B cell (primary cell): ENCODE data around the gene BTRC. TPM values are rescaled to one million over a fixed set of nuclear protein-coding genes. Genes with fewer than 3 reads are reported as not detected.

Source experiments
- ATAC-seq: fragments of 200-7000 bp; cut with Tn5 transposase; one replicate; pipeline ENCODE4 v1.10.0; 2021; ENCODE audit warnings: low read depth, mild to moderate bottlenecking, moderate number of reproducible peaks, moderate library complexity
- CTCF ChIA-PET: fragments of 350-600 bp; sonication (Branson Sonifier 250); formaldehyde crosslinking; loops from one replicate; lab custom pipeline; 2021; ENCODE audit warnings: antibody characterized with exemption, inconsistent platforms; lab: Charles Lee
- POLR2A ChIA-PET: fragments of 350-600 bp; sonication (Branson Sonifier 250); formaldehyde crosslinking; loops from one replicate; lab custom pipeline; 2021; ENCODE audit warnings: antibody characterized with exemption; lab: Charles Lee
- DNase-seq: peaks from one replicate; pipeline ENCODE4 v3.0.0; 2013
- H2AFZ ChIP-seq: 2 replicates; pipeline ENCODE4 v1.6.1; 2012; ENCODE audit warnings: mild to moderate bottlenecking, low read depth, low read length; ENCODE audit not compliant: insufficient read depth, poor library complexity, severe bottlenecking
- H3K27ac ChIP-seq, 2 donors: 1 replicate in 1 of 2; 2 replicates in 1 of 2; pipeline ENCODE4 v1.5.1; 2012 to 2013; ENCODE audit warnings: low read length in 2 of 2, mild to moderate bottlenecking in 2 of 2, moderate library complexity in 1 of 2
- H3K27me3 ChIP-seq, 4 experiments: fragments of 200-600 bp in 1 of 4; sonication (generic) in 1 of 4; replicated peaks in 1 of 4; 1 replicate in 2 of 4; 2 replicates in 2 of 4; pipeline versions ENCODE4 v1.6.1 to v1.7.0; 2013 to 2016; ENCODE audit warnings: low read length in 3 of 4, mild to moderate bottlenecking in 2 of 4, mixed read lengths in 1 of 4, moderate library complexity in 1 of 4; ENCODE audit not compliant: insufficient read depth in 4 of 4, control insufficient read depth in 3 of 4; ENCODE audit errors: control extremely low read depth in 1 of 4
- H3K36me3 ChIP-seq, 2 experiments: replicated peaks in 1 of 2; 1 replicate in 1 of 2; 2 replicates in 1 of 2; pipeline versions ENCODE4 v1.6.1 to v1.7.1; 2013; ENCODE audit warnings: low read length in 1 of 2; ENCODE audit not compliant: insufficient read depth in 2 of 2, control insufficient read depth in 1 of 2; ENCODE audit errors: control extremely low read depth in 1 of 2, extremely low read depth in 1 of 2
- H3K4me1 ChIP-seq, 2 donors: fragments of 200-600 bp in 1 of 2; sonication (generic) in 1 of 2; 1 replicate in 1 of 2; 2 replicates in 1 of 2; pipeline versions ENCODE4 v1.5.1 to v1.6.1; 2013 to 2017; ENCODE audit warnings: low read length in 2 of 2; ENCODE audit not compliant: control insufficient read depth in 2 of 2, insufficient read depth in 2 of 2
- H3K4me2 ChIP-seq: replicated peaks from 2 replicates; pipeline ENCODE3; 2012; ENCODE audit warnings: mild to moderate bottlenecking, low read depth, low read length; ENCODE audit not compliant: poor library complexity, severe bottlenecking
- H3K4me3 ChIP-seq, 5 experiments: fragments of 200-600 bp in 1 of 5; sonication (generic) in 1 of 5; 1 replicate in 3 of 5; 2 replicates in 2 of 5; pipeline versions ENCODE4 v1.5.1 to v1.7.0; 2011 to 2016; ENCODE audit warnings: low read length in 4 of 5, mild to moderate bottlenecking in 4 of 5, low read depth in 2 of 5, control low read depth in 1 of 5, moderate library complexity in 1 of 5; ENCODE audit not compliant: insufficient read depth in 1 of 5; ENCODE audit errors: control extremely low read depth in 1 of 5, extremely low read depth in 1 of 5
- H3K79me2 ChIP-seq: fragments of 200-600 bp; sonication (generic); one replicate; pipeline ENCODE4 v1.6.0; 2016; ENCODE audit warnings: low read length; ENCODE audit not compliant: control insufficient read depth, insufficient read depth
- H3K9ac ChIP-seq: fragments of 200-600 bp; sonication (generic); 2 replicates; pipeline ENCODE4 v1.6.1; 2017; ENCODE audit warnings: mild to moderate bottlenecking, low read length, moderate library complexity
- H3K9me3 ChIP-seq, 3 donors: one replicate each; pipeline versions ENCODE4 v1.6.1 to v1.7.1; 2013; ENCODE audit warnings: low read length in 2 of 3; ENCODE audit not compliant: control insufficient read depth in 2 of 3, insufficient read depth in 1 of 3; ENCODE audit errors: control extremely low read depth in 1 of 3
- H4K20me1 ChIP-seq: 2 replicates; pipeline ENCODE4 v1.6.0; 2012; ENCODE audit warnings: mild to moderate bottlenecking, low read length; ENCODE audit not compliant: insufficient read depth, control insufficient read depth, poor library complexity, severe bottlenecking
- H3K27ac Mint-ChIP-seq: one replicate; pipeline ENCODE4 v1.8.0; 2021; ENCODE audit warnings: mixed read lengths
- H3K27me3 Mint-ChIP-seq: one replicate; pipeline ENCODE4 v1.8.0; 2021; ENCODE audit warnings: mixed read lengths
- H3K4me1 Mint-ChIP-seq: one replicate; pipeline ENCODE4 v1.8.0; 2021; ENCODE audit warnings: mixed read lengths
- H3K4me3 Mint-ChIP-seq: one replicate; pipeline ENCODE4 v1.8.0; 2021; ENCODE audit warnings: mixed read lengths
- H3K9me3 Mint-ChIP-seq: one replicate; pipeline ENCODE4 v1.8.0; 2022; ENCODE audit warnings: mixed read lengths; ENCODE audit not compliant: insufficient read depth
- CTCF ChIP-seq: fragments of 200-600 bp; IDR thresholded peaks from one replicate; pipeline ENCODE4 v1.8.0; 2022; ENCODE audit warnings: antibody characterized with exemption, mild to moderate bottlenecking
- EZH2 ChIP-seq: IDR thresholded peaks from 2 replicates; pipeline ENCODE4 v1.6.1; 2012; ENCODE audit warnings: borderline replicate concordance, low read depth, mild to moderate bottlenecking, moderate library complexity, low read length; ENCODE audit not compliant: insufficient read depth, poor library complexity, severe bottlenecking
- WGBS: methylation state at CpG from one replicate; pipeline ENCODE4 v1.1.5; 2013; ENCODE audit warnings: missing lambda C conversion rate; ENCODE audit not compliant: insufficient coverage; 5-methylcytosine and 5-hydroxymethylcytosine counted together
- intact Hi-C: fragments of 100-400 bp; cut with micrococcal nuclease; formaldehyde crosslinking; loops from one replicate; pipeline ENCODE4 v1.10.0; 2022
- polyA plus RNA-seq: library from polyadenylated mRNA; depleted of rRNA; stranded (reverse); fragments of >200 nt; gene quantifications from 2 replicates; pipeline ENCODE4 v1.2.3, GENCODE V29; 2012
- total RNA-seq, 2 donors: library from RNA; stranded (reverse); fragments of 120-200 nt in 1 of 2; gene quantifications; 1 replicate in 1 of 2; 2 replicates in 1 of 2; pipeline versions ENCODE4 v1.2.3 to v1.2.4, GENCODE V29; 2013 to 2022

The BTRC gene
- total and polyA plus RNA-seq, 2 donors (not counting 1 experiment from before 2014, with no cell fraction given), result 4.3 to 21.9 TPM

DNA sequence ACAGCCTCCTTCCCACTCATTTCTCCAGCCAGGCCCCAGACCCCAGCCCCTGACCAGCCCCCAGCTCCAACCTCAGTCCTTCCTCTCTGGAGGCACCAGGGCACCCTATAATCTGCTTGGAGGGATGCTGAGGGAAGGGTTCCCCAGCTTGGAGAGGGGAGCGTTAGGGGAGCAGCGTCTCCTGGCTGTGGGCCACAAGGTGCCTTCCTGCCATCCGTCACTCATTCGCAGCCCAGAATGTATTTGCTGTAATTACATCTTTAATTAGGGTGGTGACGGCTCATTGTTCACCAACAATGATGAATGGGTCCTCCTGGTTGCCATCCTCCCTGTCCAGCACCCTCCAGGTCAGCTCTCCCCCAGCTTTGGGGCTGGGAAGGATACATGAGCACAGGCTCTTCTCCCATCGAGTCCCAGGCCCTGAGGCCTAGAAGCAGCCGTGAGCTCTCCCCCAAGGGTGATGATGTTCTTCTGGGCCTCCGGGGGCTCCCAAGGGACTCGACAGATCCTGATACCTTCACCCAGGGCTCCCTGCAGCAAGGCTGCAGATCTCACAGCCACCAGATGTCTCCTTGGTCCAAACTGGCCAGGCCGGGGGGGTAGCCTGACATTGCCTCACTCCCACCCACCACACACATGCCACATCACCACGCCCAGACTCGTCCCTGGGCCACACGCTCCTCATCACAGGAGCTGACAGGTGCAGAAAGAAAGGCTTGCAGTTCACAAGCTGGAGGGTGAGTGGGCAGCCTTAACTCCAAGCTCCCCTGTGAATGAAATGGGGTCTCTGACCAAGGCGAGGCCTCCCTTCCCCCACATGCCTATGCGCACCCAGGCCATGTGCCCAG is 207.3 kb downstream of the BTRC start:
- H3K4me1 Mint-ChIP-seq, result peaks cover 5% of the 10 kb centered on the region
- H3K4me3 Mint-ChIP-seq, result no peak overlapping the region
- no peak overlapping the region for H3K27ac Mint-ChIP-seq
- H2AFZ ChIP-seq, result no peak overlapping the region
- no peaks in the 10 kb centered on the region for H3K36me3 ChIP-seq
- H3K4me1 ChIP-seq, result peaks cover 0 to under 1% of the 10 kb centered on the region in 2 donors
- no peak overlapping the region for H3K9ac ChIP-seq
- peaks cover 29% of the 10 kb centered on the region for H3K27me3 Mint-ChIP-seq
- H3K9me3 ChIP-seq, result no peaks in the 10 kb centered on the region
- H3K4me3 ChIP-seq, result no peak overlapping the region
- no peak overlapping the region for H3K4me2 ChIP-seq
- H3K79me2 ChIP-seq, result no peaks in the 10 kb centered on the region
- H4K20me1 ChIP-seq, result no peaks in the 10 kb centered on the region
- H3K27ac ChIP-seq, result no peak overlapping the region
- peaks cover 0 to 16% (median 6%) of the 10 kb centered on the region in 4 experiments for H3K27me3 ChIP-seq
- intact Hi-C loops, result no loop called here
- DNase-seq, result no peak
- 88% methylated on average over 12 of the region's 15 CpGs for WGBS
- TF ChIP-seq EZH2 (no peak), CTCF (no peak)
- ChIA-PET CTCF (interaction anchor here (1.7 kb wide), 1 partner anchor 10 kb away, joined by 7 read pairs; no protein-coding TSS in a partner anchor), POLR2A (no interaction called here)
- H3K9me3 Mint-ChIP-seq, result no peaks in the 10 kb centered on the region
- no peak for ATAC-seq

DNA sequence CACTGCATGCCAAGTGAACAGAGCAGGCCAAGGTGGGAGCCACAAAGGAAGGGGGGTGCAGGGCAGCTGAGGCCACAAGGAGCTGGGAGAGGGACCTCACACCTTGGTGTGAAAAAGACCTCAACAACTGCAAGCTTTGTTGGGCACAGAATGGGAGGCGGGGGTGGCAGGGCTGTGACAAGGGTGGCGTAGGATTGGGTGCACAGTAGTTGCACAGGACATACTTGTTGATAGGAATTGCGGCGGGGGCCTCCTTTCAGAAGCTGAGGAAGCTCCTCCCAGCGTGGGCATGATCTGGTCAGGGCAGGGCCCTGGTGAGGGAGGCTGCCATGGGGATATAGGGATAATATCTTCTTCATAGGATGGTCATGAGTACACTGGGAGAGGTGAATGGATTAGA is 208.3 kb downstream of the BTRC start:
- no peaks in the 10 kb centered on the region for H4K20me1 ChIP-seq
- TF ChIP-seq CTCF (no peak), EZH2 (no peak)
- Mint-ChIP-seq H3K9me3 (no peaks in the 10 kb centered on the region), H3K27ac (no peak overlapping the region), H3K4me1 (peaks cover 9% of the 10 kb centered on the region), H3K4me3 (no peak overlapping the region), H3K27me3 (peaks cover 36% of the 10 kb centered on the region)
- no peak for ATAC-seq
- CTCF ChIA-PET, result interaction anchor here (1.7 kb wide), 1 partner anchor 9 kb away, joined by 7 read pairs; no protein-coding TSS in a partner anchor
- H3K36me3 ChIP-seq, result no peaks in the 10 kb centered on the region
- no peaks in the 10 kb centered on the region for H3K79me2 ChIP-seq
- H3K27ac ChIP-seq, result no peak overlapping the region
- H3K9me3 ChIP-seq, result no peaks in the 10 kb centered on the region
- no peak overlapping the region for H2AFZ ChIP-seq
- intact Hi-C loops, result no loop called here
- 99% methylated on average over 5 of the region's 5 CpGs for WGBS
- no peak overlapping the region for H3K9ac ChIP-seq
- POLR2A ChIA-PET, result no interaction called here
- no peak for DNase-seq
- no peak overlapping the region for H3K4me2 ChIP-seq
- H3K27me3 ChIP-seq, result peaks cover 0 to 25% (median 13%) of the 10 kb centered on the region in 4 experiments
- peaks cover 6 to 10% of the 10 kb centered on the region in 2 donors for H3K4me1 ChIP-seq
- no peak overlapping the region for H3K4me3 ChIP-seq
